ENCODE results near the gene LINGO1. TPM values are rescaled to one million over a fixed set of nuclear protein-coding genes. Genes with fewer than 3 reads are reported as not detected.

The LINGO1 gene
- total and polyA plus RNA-seq, 2 donors (not counting 1 experiment from before 2014, with no cell fraction given) = not detected

- Histone ChIP-seq H3K9me3 (ENCODE audit: control extremely low read depth in 1 of 3, control insufficient read depth in 2 of 3, insufficient read depth in 1 of 3, low read length in 2 of 3) (peaks cover 0 to 3% (median 0%) of the 10 kb centered on the region in 3 donors), H3K36me3 (replicated peaks in 1 of 2; ENCODE audit: control extremely low read depth in 1 of 2, control insufficient read depth in 1 of 2, extremely low read depth in 1 of 2, insufficient read depth in 2 of 2, low read length in 1 of 2) (no peaks in the 10 kb centered on the region), H3K4me2 (replicated peaks; ENCODE audit: low read depth, low read length, poor library complexity, severe bottlenecking) (no peak overlapping the region), H4K20me1 (ENCODE audit: control insufficient read depth, insufficient read depth, low read length, poor library complexity, severe bottlenecking) (no peaks in the 10 kb centered on the region), H3K27me3 (replicated peaks in 1 of 4; ENCODE audit: control extremely low read depth in 1 of 4, control insufficient read depth in 3 of 4, insufficient read depth in 4 of 4, low read length in 3 of 4) (peaks cover 0 to 13% (median 2%) of the 10 kb centered on the region in 4 experiments), H3K79me2 (ENCODE audit: control insufficient read depth, insufficient read depth, low read length) (no peaks in the 10 kb centered on the region), H3K9ac (ENCODE audit: low read length) (no peak overlapping the region), H3K4me3 (ENCODE audit: control extremely low read depth in 1 of 5, extremely low read depth in 1 of 5, insufficient read depth in 1 of 5, low read depth in 2 of 5, low read length in 4 of 5) (no peak overlapping the region), H2AFZ (ENCODE audit: insufficient read depth, low read depth, low read length, poor library complexity, severe bottlenecking) (no peak overlapping the region), H3K4me1 (ENCODE audit: control insufficient read depth in 2 of 2, insufficient read depth in 2 of 2, low read length in 2 of 2) (no peaks in the 10 kb centered on the region), H3K27ac (ENCODE audit: low read length in 2 of 2) (no peak overlapping the region)
- POLR2A ChIA-PET = no interaction called here
- Mint-ChIP-seq H3K27me3 (peaks cover 23% of the 10 kb centered on the region), H3K4me3 (no peak overlapping the region), H3K9me3 (ENCODE audit: insufficient read depth) (no peaks in the 10 kb centered on the region), H3K4me1 (no peaks in the 10 kb centered on the region), H3K27ac (no peak overlapping the region)
- ATAC-seq (ENCODE audit: low read depth) = no peak
- CTCF ChIA-PET = no interaction called here
- TF ChIP-seq CTCF (IDR thresholded peaks at IDR 0.05) (no peak), EZH2 (IDR thresholded peaks at IDR 0.05; ENCODE audit: borderline replicate concordance, insufficient read depth, low read depth, low read length, poor library complexity, severe bottlenecking) (no peak)
- WGBS (ENCODE audit: insufficient coverage) = no CpG with 5 or more reads among the region's 3 CpGs
- no peak for DNase-seq
- intact Hi-C loops (cut with micrococcal nuclease) = no loop called here
Measured at GRCh38 chr15:77626002-77626401, 6.7 kb downstream of the LINGO1 start.

- H3K9me3 Mint-ChIP-seq (ENCODE audit: insufficient read depth) = no peaks in the 10 kb centered on the region
- no peak overlapping the region for H3K27ac Mint-ChIP-seq
- H3K4me1 ChIP-seq (ENCODE audit: control insufficient read depth in 2 of 2, insufficient read depth in 2 of 2, low read length in 2 of 2) = no peaks in the 10 kb centered on the region
- DNase-seq (no peak), ATAC-seq (ENCODE audit: low read depth) (no peak)
- no peaks in the 10 kb centered on the region for H3K4me1 Mint-ChIP-seq
- H3K79me2 ChIP-seq (ENCODE audit: control insufficient read depth, insufficient read depth, low read length) = no peaks in the 10 kb centered on the region
- H3K27me3 ChIP-seq (replicated peaks in 1 of 4; ENCODE audit: control extremely low read depth in 1 of 4, control insufficient read depth in 3 of 4, insufficient read depth in 4 of 4, low read length in 3 of 4) = peaks cover 0 to 8% (median 0%) of the 10 kb centered on the region in 4 experiments
- no peak overlapping the region for H3K4me3 ChIP-seq (ENCODE audit: control extremely low read depth in 1 of 5, extremely low read depth in 1 of 5, insufficient read depth in 1 of 5, low read depth in 2 of 5, low read length in 4 of 5)
- no peak overlapping the region for H3K4me3 Mint-ChIP-seq
- H3K4me2 ChIP-seq (replicated peaks; ENCODE audit: low read depth, low read length, poor library complexity, severe bottlenecking) = no peak overlapping the region
- H3K9me3 ChIP-seq (ENCODE audit: control extremely low read depth in 1 of 3, control insufficient read depth in 2 of 3, insufficient read depth in 1 of 3, low read length in 2 of 3) = peaks cover 0 to 3% (median 0%) of the 10 kb centered on the region in 3 donors
- intact Hi-C loops (cut with micrococcal nuclease) = no loop called here
- 86% methylated on average over 3 of the region's 3 CpGs for WGBS (ENCODE audit: insufficient coverage)
- ChIA-PET POLR2A (no interaction called here), CTCF (no interaction called here)
- no peaks in the 10 kb centered on the region for H4K20me1 ChIP-seq (ENCODE audit: control insufficient read depth, insufficient read depth, low read length, poor library complexity, severe bottlenecking)
- H3K36me3 ChIP-seq (replicated peaks in 1 of 2; ENCODE audit: control extremely low read depth in 1 of 2, control insufficient read depth in 1 of 2, extremely low read depth in 1 of 2, insufficient read depth in 2 of 2, low read length in 1 of 2) = no peaks in the 10 kb centered on the region
- no peak overlapping the region for H3K27ac ChIP-seq (ENCODE audit: low read length in 2 of 2)
- TF ChIP-seq CTCF (IDR thresholded peaks at IDR 0.05) (no peak), EZH2 (IDR thresholded peaks at IDR 0.05; ENCODE audit: borderline replicate concordance, insufficient read depth, low read depth, low read length, poor library complexity, severe bottlenecking) (no peak)
- no peak overlapping the region for H3K9ac ChIP-seq (ENCODE audit: low read length)
- H3K27me3 Mint-ChIP-seq = peaks cover 21% of the 10 kb centered on the region
- H2AFZ ChIP-seq (ENCODE audit: insufficient read depth, low read depth, low read length, poor library complexity, severe bottlenecking) = no peak overlapping the region
Measured at GRCh38 chr15:77625376-77625775, 7.3 kb downstream of the LINGO1 start.

All from B cell (primary cell).